Fibroblast of the conjunctiva (primary cell): ENCODE results near the gene KMT5B.

Experiments used
- DNase-seq: peaks from one replicate; pipeline ENCODE4 v3.0.0-alpha.2; 2010; ENCODE audit warnings: low read depth

Gene KMT5B

GRCh38 chr11:68117853-68118470 lies 95.1 kb downstream of the KMT5B start:
- DNase-seq: no peak

- no peak for DNase-seq
These were observed 96.1 kb downstream of the KMT5B start for GRCh38 chr11:68116974-68117373.

GRCh38 chr11:68116126-68116525 lies 97.0 kb downstream of the KMT5B start:
- DNase-seq: no peak

GRCh38 chr11:68115285-68115684 lies 97.8 kb downstream of the KMT5B start:
- no peak for DNase-seq

- no peak for DNase-seq
These were observed 99.1 kb downstream of the KMT5B start for GRCh38 chr11:68113986-68114385.

- DNase-seq: no peak
These were observed 105.4 kb downstream of the KMT5B start for GRCh38 chr11:68107689-68108088.

- no peak for DNase-seq
These were observed 106.7 kb downstream of the KMT5B start for GRCh38 chr11:68106165-68106940.
